D341Med (cell line): Measurements from ENCODE around the gene MIOX.

ENCODE experiments used
- DNase-seq: peaks from one replicate; pipeline ENCODE4 v3.0.0; 2012; ENCODE audit warnings: low spot score

Gene MIOX

DNA sequence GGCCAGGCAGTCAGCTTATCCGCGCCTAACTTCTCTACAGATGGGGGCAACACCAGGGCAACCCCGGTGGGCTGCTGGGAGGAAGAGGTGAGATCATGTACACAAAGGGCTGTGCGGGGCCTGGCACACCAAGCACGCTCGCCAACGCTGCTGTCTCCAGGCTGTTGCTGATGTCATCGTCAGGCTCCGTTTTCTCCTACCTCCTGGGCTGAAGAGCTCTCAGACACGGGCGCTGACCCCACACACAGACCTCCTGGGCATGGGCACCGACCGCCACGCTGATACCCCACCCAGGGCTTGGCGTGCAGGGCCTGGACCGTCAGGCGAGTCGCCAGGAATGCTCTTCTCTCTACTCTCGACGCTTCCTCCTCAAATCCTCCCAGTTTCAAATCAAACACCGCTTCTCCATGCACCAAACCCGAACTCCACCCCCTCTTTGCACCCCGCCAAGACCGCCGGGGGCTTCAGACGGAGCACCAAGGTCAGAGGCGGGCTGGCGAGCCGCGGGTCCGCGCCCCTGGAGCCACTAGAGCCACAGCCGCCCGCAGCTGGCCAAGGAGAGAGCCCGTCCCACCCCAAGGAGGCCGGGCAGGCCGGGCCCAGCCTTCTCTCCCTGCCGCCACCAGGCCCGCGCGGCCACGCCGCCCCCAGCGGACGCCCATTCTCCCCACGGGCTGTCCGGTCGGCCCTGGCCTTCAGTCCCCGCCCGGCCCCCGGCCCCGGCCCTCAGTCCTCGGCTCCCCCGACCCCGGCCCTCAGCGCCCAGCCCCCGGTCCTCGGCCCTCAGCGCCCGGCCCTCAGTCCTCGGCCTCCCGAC, 12.6 kb upstream of the MIOX start:
- peak; percentile 74 for DNase-seq

DNA sequence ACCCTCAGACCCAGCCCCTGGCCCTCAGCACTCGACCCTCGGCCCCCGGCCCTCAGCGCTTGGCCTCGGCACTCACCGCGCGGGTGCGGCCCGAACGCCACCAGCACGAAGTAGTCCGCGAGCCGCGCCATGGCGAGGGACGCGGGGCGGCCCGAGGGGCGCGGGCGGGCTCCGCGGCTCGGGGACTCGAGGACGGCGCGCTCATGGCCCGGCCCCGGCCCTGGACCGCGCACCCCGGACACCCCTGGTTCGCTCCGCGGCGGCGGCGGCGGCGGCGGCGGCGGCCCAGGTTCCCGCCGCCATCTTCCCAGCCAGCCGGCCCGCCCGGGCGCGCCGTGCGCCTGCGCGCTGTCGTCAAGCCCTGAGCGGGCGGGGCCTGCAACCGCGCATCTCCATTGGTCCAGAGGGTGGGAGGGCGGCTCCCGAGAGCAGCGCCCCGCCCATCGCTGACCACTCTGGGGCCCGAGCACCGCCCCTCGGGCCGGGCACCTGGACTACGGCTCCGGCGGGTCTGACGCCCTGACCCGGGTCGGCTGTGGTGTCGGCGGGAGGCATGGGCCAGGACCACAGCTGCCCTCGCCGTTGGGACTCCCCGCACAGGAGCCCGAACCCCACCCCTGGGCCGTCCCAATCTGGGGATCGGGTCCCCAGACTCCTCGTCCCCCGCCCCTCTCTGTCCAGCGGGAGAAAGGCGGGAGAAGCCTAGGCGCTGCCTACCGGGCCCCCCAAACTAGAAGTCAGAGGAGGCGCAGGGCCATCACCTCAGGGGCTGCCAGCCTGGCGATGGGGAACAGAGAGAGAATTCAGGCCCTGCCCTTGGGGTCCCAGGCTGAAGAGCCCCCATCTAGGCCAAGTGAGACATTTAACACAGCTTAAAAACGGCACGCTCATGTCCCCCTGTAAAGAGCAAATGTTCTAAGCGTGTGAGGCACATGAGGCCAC, 11.7 kb upstream of the MIOX start, which contains the start of gene SBF1:
TSS of gene SBF1 (minus strand) at position 326 of the 942 bp plus-strand sequence. CDS start at position 131, 195 bp downstream.
- DNase-seq = peak; percentile 100

DNA sequence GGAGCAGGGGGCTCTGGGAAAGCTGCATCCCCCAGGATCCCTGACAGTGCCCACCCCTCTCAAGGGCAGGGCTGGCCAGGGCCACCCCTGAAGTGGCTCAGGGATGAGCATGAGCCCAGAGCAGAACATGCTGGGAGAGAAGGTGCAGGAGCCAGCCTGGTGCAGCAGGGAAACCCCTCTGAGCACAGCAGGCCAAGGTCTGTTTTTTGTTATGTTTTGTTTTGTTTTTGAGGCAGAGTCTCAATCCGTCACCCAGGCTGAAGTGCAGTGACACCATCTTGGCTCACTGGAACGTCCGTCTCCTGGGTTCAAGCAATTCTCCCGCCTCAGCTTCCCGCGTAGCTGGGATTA, 11.0 kb upstream of the MIOX start:
- DNase-seq = no peak

DNA sequence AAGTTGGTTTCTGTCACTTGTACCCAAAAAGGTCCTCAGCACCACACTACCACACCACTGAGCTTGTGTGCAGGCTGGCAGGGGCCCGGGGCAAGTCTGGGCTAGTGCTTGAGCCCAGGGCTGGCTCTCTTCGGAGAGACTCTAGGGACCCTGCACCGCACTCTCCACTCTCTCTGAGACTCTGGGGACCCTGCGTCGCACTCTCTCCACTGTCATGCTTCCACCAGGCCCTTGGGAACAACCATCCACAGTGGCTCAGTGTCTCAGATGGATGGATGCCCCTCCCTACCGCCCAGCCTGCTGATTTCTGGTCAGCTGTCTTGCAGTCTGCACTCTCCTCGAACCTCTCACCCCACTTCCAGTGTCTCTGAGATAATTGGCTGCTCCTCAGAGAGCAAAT, 9.8 kb upstream of the MIOX start:
- no peak for DNase-seq

DNA sequence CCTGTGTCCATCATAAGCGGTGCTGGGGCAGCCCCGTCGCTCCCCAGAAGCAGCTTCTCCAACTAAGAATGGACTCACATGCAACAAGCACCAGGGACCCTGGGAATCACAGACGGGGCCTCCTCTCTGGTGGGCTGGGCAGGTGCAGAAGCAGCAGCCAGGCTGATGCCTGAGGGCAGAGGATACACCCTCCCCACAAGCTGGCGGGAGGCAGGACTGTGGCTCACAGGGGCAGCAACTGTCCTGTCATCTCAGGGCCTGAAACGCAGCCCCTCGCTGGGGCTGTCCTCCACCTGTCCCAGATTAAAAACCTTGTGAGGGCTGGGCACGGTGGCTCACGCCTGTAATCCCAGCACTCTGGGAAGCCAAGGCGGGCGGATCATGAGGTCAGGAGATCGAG, 8.7 kb upstream of the MIOX start:
- no peak for DNase-seq

DNA sequence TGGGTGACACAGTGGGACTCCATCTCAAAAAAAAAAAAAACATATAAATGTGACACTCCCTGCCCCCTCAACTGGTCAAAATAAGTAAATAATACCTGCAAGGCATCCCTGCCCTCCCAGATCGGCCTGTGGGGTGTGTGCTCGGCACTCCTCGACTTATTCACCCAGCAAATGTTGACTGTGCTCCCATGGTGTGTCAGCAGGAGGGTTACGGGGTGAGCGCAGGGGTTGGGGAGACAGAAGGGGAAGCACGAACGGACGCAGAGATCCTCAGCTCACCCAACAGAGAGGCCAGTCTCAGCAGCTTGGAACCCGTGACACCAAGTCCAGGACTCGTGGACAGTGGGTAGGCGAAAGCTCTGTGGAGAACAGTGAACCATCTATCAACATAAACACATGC, 6.9 kb upstream of the MIOX start:
- DNase-seq = no peak

DNA sequence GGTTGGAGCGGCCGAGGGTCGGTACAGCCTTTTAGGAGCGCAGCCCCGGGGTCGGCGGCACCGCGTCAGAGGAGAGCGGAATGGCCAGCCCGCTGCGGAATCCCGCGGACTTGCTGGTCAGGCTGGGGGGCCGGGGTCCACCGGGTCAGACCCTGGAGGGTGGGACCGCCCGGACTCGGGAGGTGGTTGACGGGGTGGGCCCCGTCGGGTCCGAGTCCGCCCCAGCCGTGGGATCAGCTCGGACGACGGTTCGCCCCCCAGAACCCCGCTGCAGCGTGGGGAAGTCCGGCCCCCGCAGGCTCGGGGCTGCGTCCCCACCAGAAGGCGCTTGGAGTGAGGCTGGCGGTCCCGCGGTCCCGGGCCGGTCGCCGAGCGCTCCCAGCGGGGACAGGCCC, 5.6 kb upstream of the MIOX start:
- no peak for DNase-seq

DNA sequence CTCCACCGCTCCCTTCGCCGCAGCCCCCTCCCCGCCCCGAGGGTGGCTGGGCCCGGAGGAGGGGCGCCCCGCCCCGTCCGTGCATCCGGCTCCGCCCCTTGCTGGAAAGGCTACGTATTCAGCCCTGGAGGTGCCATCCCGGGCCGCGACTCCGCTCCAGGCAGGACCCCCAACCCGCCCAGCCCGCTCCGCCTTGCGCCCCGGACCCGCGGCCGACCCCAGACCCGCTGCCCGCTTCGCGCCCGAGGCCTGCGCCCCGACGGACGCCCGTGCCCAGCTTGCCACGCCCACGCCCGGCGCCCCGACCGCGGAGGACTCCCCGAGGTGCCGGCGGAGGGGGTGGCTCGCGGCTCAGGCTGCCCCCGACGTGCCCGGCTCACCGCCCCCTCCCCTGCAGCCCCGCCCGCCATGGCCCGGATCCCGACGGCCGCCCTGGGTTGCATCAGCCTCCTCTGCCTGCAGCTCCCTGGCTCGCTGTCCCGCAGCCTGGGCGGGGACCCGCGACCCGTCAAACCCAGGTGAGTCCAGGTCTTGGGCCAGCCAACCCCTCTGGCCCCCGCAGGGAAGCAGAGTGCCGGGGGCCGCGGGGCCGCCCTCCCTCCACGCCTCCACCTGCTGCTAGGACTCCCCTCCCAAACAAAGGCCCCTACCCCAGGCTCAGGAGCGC, 5.1 kb upstream of the MIOX start, which contains the start of gene ADM2:
TSS of gene ADM2 (plus strand) at position 104 of the 667 bp plus-strand sequence. CDS start at position 409, 305 bp downstream.
- DNase-seq = peak; percentile 84

DNA sequence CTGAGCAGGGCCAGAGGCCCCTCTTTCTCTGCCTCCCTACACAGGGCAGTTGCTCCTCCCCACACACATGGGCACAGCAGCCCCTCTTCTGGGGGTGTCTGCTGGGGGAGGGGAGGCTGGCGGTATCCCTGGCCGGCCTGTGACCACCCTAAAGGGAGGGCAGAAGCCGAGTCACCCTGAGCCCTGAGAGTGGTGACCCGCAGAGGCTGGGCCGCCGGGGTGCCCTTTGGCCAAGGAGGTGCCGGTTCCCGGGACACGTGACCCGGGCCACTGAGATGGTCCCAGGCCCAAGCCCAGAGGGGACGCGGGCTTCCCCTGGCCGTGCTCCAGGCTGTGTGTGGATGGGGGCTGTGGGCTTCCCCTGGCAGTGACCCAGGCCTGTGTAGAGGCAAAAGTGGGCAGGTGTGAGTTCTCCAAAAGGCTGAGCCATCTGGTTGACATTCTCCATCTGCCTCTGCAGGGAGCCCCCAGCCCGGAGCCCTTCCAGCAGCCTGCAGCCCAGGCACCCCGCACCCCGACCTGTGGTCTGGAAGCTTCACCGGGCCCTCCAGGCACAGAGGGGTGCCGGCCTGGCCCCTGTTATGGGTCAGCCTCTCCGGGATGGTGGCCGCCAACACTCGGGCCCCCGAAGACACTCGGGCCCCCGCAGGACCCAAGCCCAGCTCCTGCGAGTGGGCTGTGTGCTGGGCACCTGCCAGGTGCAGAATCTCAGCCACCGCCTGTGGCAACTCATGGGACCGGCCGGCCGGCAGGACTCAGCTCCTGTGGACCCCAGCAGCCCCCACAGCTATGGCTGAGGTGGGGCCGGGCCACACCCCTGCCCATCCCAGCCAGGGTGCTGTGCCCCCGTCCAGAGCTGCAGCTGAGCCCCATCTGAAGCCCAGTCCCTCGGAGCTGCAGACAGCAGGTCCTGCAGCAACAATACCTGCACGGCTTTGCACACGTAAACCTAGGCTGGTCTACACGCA, 4.3 kb upstream of the MIOX start:
- DNase-seq = no peak

DNA sequence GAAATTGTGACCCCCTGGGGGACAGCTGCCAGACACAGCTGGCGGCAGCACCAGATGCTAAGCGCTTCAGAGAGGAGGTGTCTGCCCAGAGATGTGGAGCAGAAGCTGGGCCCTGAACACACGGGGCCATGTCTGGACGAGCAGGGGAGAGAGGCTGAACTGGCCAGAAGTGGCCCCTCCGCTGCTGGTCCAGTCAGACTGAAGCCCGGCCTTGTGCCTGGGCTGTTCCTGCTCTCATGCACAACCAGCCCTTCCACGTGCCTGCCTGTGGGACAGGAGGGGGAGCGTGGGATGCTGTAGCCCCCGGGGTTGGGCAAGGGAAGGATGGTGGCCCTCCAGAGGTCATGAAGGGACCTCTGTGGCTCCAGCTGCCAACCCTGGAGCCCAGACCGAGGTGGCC, 3.6 kb upstream of the MIOX start:
- no peak for DNase-seq

DNA sequence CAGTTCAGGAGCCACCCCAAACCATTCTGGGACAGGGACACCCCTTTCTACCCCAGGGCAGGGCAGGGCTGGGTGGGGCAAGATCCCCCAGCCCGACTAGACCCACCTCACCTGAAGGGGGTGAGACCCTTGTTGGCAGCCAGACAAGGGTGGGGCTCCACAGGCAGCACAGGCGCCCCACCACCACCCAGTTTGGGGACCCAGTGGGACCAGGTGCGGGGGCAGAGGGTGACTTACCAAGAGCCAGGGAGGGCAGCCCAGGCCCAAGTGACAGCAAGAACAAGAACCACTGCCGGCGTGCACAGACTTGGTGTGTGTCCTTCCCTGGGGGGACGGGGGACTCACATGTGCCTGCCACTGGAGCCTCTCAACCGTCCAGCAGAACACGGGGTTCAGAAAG, 3.1 kb upstream of the MIOX start:
- no peak for DNase-seq

DNA sequence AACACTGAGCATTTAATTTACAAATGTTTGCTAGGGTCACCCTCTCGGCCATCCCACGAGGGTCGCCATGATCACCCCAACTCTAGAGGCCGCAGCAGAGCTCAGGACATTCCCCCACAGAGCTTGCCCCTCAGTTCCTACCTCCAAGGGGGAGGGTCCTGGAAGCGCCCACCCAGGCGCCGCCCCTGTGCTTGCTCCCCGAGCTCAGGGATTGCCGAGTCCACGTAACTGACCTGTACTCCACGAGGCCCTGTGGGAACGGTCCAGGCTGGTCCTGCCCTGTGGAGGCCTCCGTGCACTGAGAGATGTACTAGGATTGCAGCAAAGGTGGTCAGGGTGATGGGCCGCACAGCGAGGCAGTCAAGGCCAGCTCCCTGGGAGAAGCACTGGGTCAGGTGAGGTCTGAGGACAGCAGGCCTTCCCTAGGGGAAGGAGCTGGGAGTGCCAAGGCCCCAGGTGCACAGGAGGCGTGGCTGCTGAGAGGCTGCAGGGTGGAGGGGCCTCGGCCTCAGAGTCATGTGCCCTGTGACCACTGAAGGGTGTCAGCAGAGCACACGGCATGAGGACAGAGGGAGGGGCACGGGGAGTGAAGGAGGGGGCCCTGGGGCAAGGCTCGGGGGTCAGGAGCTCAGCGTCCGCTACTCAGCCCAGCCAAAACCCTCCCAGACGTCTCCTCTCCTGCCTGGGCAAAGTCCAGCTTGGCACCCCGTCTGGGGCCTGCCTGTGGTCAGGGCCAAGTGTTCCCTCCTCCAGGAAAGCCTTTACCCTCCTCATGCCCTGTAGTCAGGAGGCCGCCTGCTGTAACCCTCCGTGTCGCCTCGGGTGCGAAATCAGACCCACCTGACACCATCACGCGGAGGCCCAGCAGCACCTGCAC, 2.4 kb upstream of the MIOX start:
- DNase-seq = no peak

DNA sequence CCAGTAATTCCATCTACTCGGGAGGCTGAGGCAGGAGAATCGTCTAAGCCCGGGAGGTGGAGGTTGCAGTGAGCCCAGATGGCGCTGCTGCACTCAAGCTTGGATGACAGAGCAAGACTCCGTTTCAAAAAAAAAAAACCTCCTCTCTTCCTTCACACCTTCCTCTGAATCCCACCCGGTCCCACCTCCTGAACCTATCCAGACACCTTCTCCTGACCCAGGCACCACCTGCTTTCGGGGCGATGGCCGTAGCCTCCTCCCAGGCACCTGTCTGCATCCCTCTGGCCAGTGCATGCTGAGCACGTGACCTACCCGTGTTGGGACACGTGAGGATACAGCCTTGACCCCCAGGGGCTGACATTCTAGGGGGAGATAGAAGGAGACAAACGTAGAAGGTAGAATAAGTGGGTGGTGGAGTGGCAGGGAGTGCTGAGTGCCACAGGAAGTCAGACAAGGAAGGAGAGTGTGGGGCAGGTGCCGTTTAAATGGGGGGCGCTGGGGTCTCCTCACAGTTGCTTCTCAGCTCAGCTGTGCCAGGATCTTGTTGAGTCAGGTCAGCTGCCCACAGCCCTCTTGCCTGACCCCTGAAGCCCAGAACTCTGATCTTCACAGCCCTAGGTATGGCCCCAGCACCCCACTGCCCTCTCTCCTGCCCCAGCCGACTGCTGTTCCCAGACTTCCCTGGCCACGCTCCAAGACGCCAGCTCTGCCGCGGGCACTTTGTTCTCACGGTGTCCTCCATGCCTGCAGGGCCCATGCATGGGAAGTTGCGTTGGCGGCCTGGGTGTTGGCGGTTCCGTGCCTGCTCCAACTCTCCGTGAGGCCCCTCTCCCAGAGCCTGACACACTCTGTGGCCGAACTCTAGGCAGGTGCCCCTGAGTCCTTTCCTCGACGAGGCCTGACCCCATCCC, 1.2 kb upstream of the MIOX start:
- DNase-seq = no peak

DNA sequence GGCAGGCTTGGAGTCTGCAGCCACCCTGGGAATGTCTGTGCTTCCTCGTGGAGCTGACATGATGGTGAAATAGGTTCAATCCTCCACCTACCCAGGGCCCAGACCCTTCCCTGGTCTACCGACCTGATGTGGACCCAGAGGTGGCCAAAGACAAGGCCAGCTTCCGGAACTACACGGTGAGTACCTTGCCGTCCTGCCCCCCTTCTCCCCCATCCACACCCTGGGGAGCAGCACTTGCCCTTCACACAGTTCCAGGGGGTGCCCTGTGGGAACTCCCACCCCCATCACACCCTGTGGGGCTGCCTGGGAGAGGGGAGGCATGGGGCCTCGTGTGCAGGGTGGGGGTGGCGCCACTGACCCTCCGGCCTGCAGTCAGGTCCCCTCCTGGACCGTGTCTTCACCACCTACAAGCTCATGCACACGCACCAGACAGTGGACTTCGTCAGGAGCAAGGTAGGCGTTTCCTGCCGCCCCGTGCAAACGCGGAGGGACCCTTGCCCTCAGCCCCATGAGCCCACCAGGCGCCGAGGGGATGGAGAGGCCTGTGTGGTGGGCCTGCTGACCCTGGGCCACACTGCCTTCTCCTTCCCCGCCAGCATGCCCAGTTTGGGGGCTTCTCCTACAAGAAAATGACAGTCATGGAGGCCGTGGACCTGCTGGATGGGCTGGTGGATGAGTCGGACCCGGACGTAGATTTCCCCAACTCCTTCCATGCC, 789 bp downstream of the MIOX start:
- DNase-seq = no peak

DNA sequence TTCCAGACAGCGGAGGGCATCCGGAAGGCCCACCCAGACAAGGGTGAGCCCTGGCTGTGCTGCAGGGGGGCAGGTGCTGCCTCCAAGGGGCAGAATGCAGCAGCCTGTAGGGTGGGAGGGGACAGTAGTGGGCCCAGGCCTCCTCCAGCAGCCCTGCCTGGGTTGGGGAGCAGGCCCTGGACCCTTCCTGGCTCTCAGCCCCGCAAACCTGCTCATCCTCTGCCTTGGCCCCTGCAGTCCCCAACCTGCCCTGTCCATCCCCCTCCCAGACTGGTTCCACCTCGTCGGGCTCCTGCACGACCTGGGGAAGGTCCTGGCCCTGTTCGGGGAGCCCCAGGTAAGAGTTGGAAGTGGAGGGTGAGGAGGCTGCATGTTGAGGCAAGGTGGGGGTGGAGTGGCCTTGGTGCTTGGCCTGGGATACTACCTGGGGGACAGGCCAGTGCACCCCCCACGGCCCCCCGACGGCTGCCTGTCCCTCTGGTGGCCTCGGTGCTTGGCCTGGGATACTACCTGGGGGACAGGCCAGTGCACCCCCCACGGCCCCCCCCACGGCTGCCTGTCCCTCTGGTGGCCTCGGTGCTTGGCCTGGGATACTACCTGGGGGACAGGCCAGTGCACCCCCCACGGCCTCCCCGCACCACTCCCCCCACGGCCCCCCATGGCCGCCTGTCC, 1.5 kb downstream of the MIOX start:
- no peak for DNase-seq

DNA sequence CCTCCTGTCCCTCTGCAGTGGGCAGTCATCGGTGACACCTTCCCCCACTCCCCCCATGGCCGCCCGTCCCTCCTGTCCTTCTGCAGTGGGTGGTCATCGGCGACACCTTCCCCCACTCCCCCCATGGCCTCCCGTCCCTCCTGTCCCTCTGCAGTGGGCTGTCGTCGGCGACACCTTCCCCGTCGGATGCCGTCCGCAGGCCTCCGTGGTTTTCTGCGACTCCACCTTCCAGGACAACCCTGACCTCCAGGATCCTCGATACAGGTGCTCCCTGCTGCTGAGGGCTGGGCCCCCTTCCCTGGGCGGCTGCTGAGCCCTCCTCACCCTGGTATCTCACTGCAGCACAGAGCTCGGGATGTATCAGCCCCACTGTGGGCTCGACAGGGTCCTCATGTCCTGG, 2.2 kb downstream of the MIOX start:
- no peak for DNase-seq

DNA sequence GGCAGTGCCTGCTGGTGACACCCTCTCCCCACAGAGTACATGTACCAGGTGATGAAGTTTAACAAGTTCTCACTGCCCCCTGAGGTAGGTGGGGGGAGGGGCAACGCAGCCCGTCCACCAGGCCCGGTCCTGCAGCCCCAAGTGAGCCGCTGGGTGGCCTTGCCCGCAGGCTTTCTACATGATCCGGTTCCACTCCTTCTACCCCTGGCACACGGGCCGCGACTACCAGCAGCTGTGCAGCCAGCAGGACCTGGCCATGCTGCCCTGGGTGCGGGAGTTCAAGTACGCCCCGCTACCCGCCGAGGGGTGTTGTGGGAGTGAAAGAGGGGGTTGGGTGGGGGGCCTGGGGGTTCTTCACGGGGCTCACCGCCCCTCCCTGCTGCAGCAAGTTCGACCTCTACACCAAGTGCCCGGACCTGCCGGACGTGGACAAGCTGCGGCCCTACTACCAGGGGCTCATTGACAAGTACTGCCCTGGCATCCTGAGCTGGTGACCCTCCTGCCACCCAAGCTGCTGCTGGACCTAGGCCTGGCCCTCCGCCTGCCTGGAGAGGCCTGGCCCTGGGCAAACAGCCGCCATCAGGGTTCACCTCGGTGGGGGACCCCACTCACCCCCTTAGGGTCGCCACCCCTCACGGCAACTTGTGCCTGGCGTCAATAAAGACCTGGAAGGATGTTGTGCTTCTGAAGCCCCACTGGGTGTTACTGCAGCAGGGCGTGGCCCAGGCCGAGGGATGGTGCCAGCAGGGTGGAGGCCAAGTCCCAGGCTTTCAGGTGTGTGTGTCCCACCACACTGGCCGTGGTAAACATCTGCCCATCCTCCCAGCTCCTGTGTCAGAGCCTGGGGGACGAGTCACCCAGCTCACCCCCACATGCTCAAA, 2.9 kb downstream of the MIOX start:
- no peak for DNase-seq
